UCSD-AML1 (cell line): Measurements from ENCODE around the gene PERCC1.

Source experiments
- DNase-seq: peaks from one replicate; lab custom pipeline; 2025; ENCODE audit not compliant: unreplicated experiment; lab: John Stamatoyannopoulos, UW

Gene PERCC1

GRCh38 chr16:1448536-1449116 lies 17.7 kb downstream of the PERCC1 start:
- DNase-seq, result no peak

DNA sequence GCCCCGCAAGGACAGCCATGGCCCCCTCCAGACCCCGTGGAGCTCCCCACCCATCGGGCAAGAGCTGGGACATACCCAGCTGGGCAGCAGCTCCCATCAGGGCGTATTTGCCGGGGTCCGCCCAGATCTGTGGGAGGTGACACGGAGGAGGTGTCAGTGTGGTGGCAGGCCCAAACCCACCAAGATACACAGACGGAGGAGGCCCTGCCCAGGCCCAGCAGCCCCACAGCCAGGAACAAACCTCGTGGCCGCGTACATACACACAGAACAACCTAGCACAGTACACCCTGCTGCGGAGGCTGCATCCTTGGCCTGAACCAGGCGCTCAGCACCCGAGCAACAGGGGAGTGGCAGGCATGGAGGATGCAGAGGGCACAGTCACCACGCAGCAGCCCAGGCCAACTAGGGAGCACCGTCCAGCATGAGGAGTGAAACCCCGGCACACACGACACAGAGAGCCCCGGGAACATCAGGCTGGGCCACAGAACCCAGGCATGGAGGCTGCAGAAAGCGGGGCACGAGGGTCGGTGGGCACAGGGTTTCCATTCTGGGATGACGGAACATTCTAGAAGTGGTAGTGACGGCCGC lies 18.4 kb downstream of the PERCC1 start:
- DNase-seq, result no peak

- no peak for DNase-seq
Observed at GRCh38 chr16:1450218-1450617, 19.3 kb downstream of the PERCC1 start.

GRCh38 chr16:1450841-1451240 lies 20.0 kb downstream of the PERCC1 start:
- DNase-seq, result no peak

DNA sequence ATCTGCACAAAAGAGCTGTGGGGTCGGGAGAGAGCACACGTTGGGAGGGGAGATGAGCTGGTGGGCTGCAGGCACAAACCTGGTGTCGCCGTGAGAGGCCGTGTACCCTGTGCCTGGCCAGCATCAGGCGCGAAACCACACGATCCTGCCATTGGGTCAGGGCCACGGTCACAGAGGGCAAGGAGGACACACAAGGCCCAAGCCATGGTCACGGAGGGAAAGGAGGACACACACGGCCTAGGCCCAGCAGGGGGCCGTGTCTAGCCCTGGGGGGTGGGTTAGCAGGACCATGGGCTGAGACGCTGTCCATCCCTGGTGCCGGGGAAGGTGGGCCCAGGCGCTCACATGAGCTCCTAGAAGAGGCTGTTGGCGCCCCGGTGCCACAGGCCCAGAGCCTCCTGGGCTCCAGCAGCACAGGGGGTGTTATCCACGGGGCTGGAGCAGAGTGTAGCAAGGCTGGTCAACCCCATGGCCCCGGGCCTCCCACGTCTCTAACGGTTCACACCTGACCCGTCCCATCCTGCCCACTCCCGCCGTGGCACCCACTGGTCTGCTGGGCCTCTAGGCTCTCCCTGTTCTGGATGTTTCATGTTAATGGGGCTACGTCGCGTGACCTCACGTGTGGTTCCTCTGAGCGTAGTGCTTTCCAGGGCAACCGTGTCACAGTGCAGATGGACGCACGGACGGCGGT lies 21.0 kb downstream of the PERCC1 start:
- DNase-seq, result no peak

GRCh38 chr16:1452530-1452929 lies 21.7 kb downstream of the PERCC1 start:
- DNase-seq, result no peak

DNA sequence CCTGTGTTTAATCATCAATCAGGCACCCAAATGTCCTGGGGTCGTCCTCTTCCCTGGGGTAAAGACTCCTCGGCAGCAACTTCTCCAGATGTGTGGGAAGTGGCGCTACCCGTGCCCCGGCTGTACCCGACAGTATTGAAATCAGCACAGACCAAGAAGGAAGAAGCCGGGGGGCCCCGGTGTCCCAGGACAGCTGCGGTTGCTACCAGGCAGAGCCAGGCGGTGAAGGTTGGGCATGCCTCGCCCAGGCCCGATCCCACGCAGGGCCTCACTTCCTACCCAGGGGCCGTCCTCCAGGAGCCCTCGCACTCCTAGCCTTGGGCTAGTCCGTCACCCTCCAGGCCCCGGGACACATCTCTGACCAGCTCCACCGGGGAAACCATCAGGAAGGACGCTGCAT lies 22.4 kb downstream of the PERCC1 start:
- DNase-seq, result no peak

DNA sequence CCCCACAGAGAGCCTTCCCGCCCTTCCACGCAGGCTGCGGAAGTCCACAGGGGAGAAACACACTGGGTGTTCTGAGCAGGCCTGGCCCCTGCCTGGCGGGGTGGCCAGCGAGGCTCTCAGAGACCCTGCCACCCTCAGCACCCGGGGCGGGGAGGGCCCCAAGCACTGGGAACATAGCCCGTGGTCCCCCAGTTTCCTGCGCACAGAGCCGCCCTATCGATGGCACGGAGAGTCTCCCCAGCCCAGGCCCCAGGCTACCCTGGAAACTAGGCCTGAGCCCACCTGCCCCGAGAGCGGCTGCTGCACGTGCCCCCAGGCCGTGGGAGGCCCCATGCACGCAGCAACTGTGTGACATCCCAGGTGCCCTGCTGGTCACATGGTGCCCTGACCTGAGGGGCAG lies 23.7 kb downstream of the PERCC1 start:
- DNase-seq, result no peak

- DNase-seq, result no peak
Observed at GRCh38 chr16:1455190-1456171, 24.6 kb downstream of the PERCC1 start.

DNA sequence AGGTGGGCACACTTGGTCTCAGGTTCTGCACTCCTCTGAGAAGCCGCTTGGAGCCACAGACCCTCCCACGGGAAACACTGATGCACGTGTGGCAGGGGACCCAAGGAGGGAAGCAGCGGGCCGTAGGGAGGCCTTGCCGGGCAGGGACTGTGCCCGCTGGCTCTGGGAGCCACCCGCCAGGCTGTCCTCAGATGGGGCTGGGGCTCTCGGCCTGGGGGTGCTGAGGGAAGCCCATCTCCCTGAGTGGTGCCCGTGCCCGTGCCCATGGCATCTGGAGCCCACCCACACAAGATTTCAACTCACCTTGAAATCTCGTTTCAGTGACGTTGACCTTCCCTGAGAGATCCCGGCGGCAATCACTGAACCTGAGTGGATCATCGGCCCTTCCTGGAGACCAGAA lies 26.1 kb downstream of the PERCC1 start:
- no peak for DNase-seq

GRCh38 chr16:1457489-1458245 lies 26.8 kb downstream of the PERCC1 start:
- no peak for DNase-seq

GRCh38 chr16:1458336-1458976 lies 27.6 kb downstream of the PERCC1 start:
- DNase-seq, result no peak

DNA sequence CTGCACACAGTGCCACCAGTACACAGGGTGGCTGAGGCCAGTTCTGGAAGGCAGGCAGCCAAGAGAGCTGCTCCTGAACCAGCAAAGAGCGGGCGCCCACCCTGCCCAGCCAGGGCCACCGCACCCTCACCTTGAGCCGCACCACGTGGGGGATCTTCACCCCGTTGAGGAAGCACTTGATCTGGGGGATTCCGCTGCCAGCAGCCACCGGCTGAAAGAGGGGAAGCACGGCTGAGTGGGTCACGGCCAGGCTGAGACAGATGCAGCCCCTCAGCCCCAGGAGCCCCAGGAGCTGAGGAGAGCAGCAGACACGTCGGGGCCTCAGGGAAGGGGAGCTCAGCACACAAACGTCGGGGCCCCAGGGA lies 28.1 kb downstream of the PERCC1 start:
- DNase-seq, result no peak

DNA sequence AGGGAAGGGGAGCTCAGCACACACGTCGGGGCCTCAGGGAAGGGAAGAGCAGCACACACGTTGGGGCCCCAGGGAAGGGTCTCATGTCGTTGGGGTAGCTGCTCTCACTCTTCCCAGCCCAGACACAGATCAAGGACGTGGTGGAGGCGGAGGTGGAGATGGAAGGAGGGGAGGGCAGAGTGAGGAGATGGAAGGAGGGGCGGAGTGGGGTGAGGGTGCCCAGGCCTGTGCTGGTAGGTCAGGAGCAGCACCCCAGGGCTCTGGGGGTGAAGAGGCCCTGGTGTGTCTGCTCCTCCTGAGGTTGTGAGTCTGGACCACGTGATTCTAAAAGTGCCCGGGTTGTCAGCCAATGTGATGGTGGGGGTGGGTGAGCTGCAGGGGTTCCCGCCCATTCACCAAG lies 29.1 kb downstream of the PERCC1 start:
- no peak for DNase-seq

DNA sequence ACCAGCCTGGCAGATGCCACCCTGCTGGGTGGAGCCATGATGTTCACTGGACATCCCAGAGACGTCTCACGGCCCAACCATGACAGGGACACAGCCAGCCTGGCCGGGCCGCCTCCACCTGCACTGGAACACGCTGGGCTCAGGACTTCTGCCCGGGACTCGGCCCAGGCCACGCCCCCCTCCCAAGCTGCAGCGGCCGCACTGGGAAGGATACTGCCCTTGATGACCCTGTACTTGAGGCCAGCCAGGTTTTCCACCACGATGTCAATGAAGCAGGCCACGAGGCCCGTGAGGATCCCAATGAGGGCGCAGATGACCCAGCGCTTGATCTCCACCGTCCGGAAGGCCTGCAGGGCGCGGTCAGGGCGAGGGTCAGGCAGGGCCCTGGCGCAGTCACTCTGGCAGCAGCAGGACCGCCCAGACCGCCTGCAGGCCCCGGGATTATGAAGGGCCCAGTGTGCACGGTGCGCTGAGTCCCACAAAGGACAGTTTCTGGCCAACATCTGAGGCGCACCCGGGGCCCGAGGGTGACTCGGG lies 29.8 kb downstream of the PERCC1 start:
- DNase-seq, result no peak

- DNase-seq, result no peak
Observed at GRCh38 chr16:1461146-1461545, 30.3 kb downstream of the PERCC1 start.

DNA sequence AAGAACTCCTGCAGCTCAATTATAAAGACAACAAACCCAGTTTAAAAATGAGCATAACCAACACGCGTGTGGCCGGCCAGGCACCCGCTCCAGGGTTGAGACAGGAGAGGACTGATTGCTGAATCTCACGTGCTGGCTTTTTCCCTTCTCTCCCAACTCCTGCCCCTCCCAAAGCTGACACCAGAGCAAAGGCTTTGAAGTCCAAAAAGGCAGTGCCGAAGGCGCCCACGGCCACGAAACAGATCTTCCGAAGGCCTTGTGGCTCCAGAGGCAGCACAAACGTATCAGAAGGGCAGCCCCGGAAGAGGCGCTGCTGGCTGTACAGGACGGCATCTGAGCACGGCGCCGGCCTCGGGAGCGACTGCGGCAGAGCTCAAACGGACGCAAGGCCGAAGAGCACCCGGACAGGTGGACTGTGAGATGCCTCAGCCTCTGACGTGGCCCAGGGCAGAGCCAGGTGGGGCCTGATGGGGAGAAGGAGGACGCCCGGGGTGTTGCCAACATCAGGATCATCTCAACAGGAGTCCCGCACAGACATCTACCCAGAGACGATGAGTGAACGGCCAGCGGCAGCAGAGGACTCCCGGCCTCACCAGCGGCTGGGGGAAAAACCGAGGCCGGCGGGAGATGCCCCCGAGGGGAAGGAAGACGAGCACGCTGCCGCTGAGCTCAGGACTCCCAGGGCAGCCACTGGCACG lies 33.5 kb downstream of the PERCC1 start:
- DNase-seq, result no peak

DNA sequence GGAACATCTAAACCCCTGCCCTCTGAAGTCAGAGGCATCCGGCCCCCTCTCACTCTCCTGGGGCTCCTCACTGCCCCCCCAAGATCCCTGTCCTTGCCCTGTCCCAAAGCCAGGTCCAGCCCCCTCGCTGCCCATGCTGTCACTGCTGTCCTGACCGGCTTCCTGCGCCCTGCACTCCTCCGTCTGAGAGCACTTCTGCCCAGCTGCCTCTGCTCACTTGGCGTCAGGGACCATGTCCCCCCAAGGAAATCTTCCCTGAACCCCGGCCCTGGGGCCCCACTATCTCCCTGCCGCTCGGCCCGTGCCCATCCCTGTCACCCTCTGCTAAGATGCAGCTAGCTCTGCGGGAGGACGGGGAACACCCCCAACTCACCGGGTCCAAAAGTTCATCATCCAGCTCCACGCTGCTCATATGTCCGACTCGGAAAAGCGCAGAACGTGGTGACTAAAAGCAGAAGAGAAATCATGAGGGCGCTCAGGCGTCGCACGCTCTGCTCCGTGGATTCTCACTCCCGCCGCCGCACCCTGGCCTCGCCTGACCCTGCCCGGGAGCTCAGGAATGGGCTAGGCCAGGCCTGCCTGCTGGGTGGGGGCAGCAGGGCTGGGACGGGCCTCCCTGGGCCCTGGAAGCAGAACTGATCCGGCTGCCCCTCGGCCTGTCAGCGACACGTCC lies 34.2 kb downstream of the PERCC1 start:
- DNase-seq, result no peak

DNA sequence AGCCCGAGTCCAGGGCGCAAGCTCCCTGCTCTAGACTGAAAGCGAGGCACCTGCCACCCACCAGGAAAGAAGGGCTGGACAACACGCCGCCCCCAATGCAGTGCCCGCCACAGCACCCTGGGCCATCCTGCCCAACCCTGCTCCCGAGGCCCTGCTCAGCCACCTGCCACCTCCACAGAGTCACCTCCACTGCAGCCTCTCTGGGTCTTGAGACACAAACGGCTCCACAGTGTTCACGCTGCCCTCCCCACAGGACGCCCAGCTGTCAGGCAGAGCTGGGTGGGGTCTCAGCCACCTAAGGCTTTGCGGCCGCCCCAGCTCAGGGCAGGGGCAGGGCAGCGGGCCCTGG lies 34.7 kb downstream of the PERCC1 start:
- no peak for DNase-seq
